Measurements from ENCODE around the gene SHISA2.

- TF ChIP-seq, protein P1, sequence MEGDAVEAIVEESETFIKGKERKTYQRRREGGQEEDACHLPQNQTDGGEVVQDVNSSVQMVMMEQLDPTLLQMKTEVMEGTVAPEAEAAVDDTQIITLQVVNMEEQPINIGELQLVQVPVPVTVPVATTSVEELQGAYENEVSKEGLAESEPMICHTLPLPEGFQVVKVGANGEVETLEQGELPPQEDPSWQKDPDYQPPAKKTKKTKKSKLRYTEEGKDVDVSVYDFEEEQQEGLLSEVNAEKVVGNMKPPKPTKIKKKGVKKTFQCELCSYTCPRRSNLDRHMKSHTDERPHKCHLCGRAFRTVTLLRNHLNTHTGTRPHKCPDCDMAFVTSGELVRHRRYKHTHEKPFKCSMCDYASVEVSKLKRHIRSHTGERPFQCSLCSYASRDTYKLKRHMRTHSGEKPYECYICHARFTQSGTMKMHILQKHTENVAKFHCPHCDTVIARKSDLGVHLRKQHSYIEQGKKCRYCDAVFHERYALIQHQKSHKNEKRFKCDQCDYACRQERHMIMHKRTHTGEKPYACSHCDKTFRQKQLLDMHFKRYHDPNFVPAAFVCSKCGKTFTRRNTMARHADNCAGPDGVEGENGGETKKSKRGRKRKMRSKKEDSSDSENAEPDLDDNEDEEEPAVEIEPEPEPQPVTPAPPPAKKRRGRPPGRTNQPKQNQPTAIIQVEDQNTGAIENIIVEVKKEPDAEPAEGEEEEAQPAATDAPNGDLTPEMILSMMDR (IDR thresholded peaks at IDR 0.05), result no peak
- no peak for TF ChIP-seq POLR2A (IDR thresholded peaks at IDR 0.05)
- no peak for TF ChIP-seq POLR2AphosphoS5 (IDR thresholded peaks at IDR 0.05)
- TF ChIP-seq EP300 (IDR thresholded peaks at IDR 0.05; ENCODE audit: low read depth), result no peak
Observed at GRCh38 chr13:26022538-26023292, 29.1 kb downstream of the SHISA2 start.

Data from transverse colon (tissue), 4 donors.